H1 (cell line): Measurements from ENCODE around the gene AK5. TPM values are rescaled to one million over a fixed set of nuclear protein-coding genes. Genes with fewer than 3 reads are reported as not detected.

Experiments
- CTCF ChIA-PET: fragments of 300-600 bp; sonication (Branson Sonifier 250); formaldehyde crosslinking; loops from one replicate; lab custom pipeline; 2021; ENCODE audit not compliant: partially characterized antibody; lab: Charles Lee
- POLR2A ChIA-PET: fragments of 300-600 bp; sonication (Branson Sonifier 250); formaldehyde crosslinking; loops from one replicate; lab custom pipeline; 2021; ENCODE audit warnings: inconsistent platforms; ENCODE audit not compliant: partially characterized antibody; lab: Charles Lee
- DNase-seq, 2 experiments: peaks; one replicate each; pipeline versions ENCODE4 v3.0.0 to v3.0.0-alpha.2; 2010 to 2022; ENCODE audit warnings: low spot score in 2 of 2, low read depth in 1 of 2, mixed read lengths in 1 of 2
- FAIRE-seq: peaks from 2 replicates; lab custom pipeline; 2011; peaks lifted over from hg19 to GRCh38; lab: Jason Lieb, UNC
- H2AFZ ChIP-seq: 2 replicates; pipeline ENCODE4 v1.8.1; 2012; ENCODE audit warnings: low read length, inconsistent platforms
- H2AK5ac ChIP-seq: 2 replicates; pipeline ENCODE4 v1.6.1; 2013; ENCODE audit warnings: low read depth, low read length
- H2BK120ac ChIP-seq: replicated peaks from 2 replicates; pipeline ENCODE3; 2013; ENCODE audit warnings: low read depth, low read length, inconsistent platforms
- H2BK12ac ChIP-seq: 2 replicates; pipeline ENCODE4 v1.6.1; 2013; ENCODE audit warnings: low read depth, low read length
- H2BK15ac ChIP-seq: 2 replicates; pipeline ENCODE4 v1.6.1; 2013; ENCODE audit warnings: low read length
- H2BK20ac ChIP-seq: 2 replicates; pipeline ENCODE4 v1.6.1; 2013; ENCODE audit warnings: low read length
- H2BK5ac ChIP-seq: 2 replicates; pipeline ENCODE4 v1.6.1; 2013; ENCODE audit warnings: low read depth, low read length
- H3K14ac ChIP-seq: 2 replicates; pipeline ENCODE4 v1.6.1; 2013; ENCODE audit warnings: inconsistent platforms; ENCODE audit not compliant: insufficient read length
- H3K18ac ChIP-seq: 2 replicates; pipeline ENCODE4 v1.6.1; 2013; ENCODE audit warnings: low read length; ENCODE audit errors: extremely low read depth
- H3K23ac ChIP-seq: 2 replicates; pipeline ENCODE4 v1.6.1; 2013; ENCODE audit warnings: inconsistent platforms; ENCODE audit not compliant: insufficient read length
- H3K23me2 ChIP-seq: 2 replicates; pipeline ENCODE4 v1.6.1; 2013; ENCODE audit warnings: low read depth, low read length
- H3K27ac ChIP-seq: 2 replicates; pipeline ENCODE4 v1.6.1; 2011; ENCODE audit warnings: low read depth, low read length, inconsistent platforms
- H3K27me3 ChIP-seq, 4 experiments: replicated peaks in 1 of 4; 1 replicate in 1 of 4; 2 replicates in 3 of 4; pipeline versions ENCODE4 v1.6.1 to v1.8.1; 2011 to 2013; ENCODE audit warnings: low read length in 3 of 4, mild to moderate bottlenecking in 3 of 4, inconsistent platforms in 2 of 4, mixed read lengths in 2 of 4, moderate library complexity in 1 of 4; ENCODE audit not compliant: control insufficient read depth in 3 of 4, insufficient read depth in 3 of 4; ENCODE audit errors: extremely low read depth in 1 of 4
- H3K36me3 ChIP-seq, 4 experiments: 2 replicates each; pipeline versions ENCODE4 v1.6.1 to v1.8.1; 2011 to 2013; ENCODE audit warnings: mild to moderate bottlenecking in 4 of 4, low read length in 3 of 4, moderate library complexity in 2 of 4, control low read depth in 1 of 4, inconsistent platforms in 1 of 4; ENCODE audit not compliant: insufficient read depth in 4 of 4, control insufficient read depth in 2 of 4
- H3K4ac ChIP-seq: replicated peaks from 2 replicates; pipeline ENCODE3; 2013; ENCODE audit warnings: low read length, low read depth, mixed read lengths, inconsistent platforms; ENCODE audit not compliant: insufficient read length
- H3K4me1 ChIP-seq, 4 experiments: replicated peaks in 1 of 4; 1 replicate in 1 of 4; 2 replicates in 3 of 4; pipeline versions ENCODE4 v1.6.1 to v1.8.1; 2011 to 2013; ENCODE audit warnings: low read length in 3 of 4, inconsistent platforms in 2 of 4, mixed read lengths in 1 of 4; ENCODE audit not compliant: insufficient read depth in 4 of 4, control insufficient read depth in 3 of 4
- H3K4me2 ChIP-seq, 2 experiments: 2 replicates each; pipeline versions ENCODE4 v1.6.1 to v1.8.1; 2011 to 2013; ENCODE audit warnings: low read depth in 2 of 2, low read length in 2 of 2, control low read depth in 1 of 2, inconsistent platforms in 1 of 2, mild to moderate bottlenecking in 1 of 2; ENCODE audit not compliant: insufficient read depth in 1 of 2
- H3K4me3 ChIP-seq, 4 experiments: fragments of 200-600, 300-600 bp in 1 of 4; sonication (generic), shearing (Covaris generic), sonication (Bioruptor Twin) in 1 of 4; 2 replicates each; pipeline versions ENCODE4 v1.5.1 to v1.8.1; 2011 to 2016; ENCODE audit warnings: low read length in 4 of 4, low read depth in 3 of 4, control low read depth in 2 of 4, inconsistent platforms in 2 of 4, mild to moderate bottlenecking in 2 of 4, mixed read lengths in 1 of 4, moderate library complexity in 1 of 4; ENCODE audit not compliant: insufficient read depth in 2 of 4; ENCODE audit errors: extremely low read depth in 1 of 4
- H3K56ac ChIP-seq: replicated peaks from 2 replicates; pipeline ENCODE3; 2013; ENCODE audit warnings: low read depth, mild to moderate bottlenecking, mixed read lengths, low read length, inconsistent platforms; ENCODE audit not compliant: insufficient read length
- H3K79me1 ChIP-seq: 2 replicates; pipeline ENCODE4 v1.6.1; 2013; ENCODE audit warnings: low read depth, low read length, control low read depth
- H3K79me2 ChIP-seq, 2 experiments: 2 replicates each; pipeline versions ENCODE4 v1.6.1 to v1.8.1; 2012 to 2013; ENCODE audit warnings: low read length in 2 of 2, mild to moderate bottlenecking in 2 of 2, inconsistent platforms in 1 of 2; ENCODE audit not compliant: insufficient read depth in 2 of 2, control insufficient read depth in 1 of 2
- H3K9ac ChIP-seq, 4 experiments: replicated peaks in 1 of 4; 1 replicate in 1 of 4; 2 replicates in 3 of 4; pipeline versions ENCODE4 v1.6.1 to v1.8.1; 2011 to 2013; ENCODE audit warnings: low read depth in 3 of 4, low read length in 3 of 4, control low read depth in 2 of 4, mild to moderate bottlenecking in 2 of 4, moderate library complexity in 2 of 4, inconsistent platforms in 1 of 4; ENCODE audit errors: extremely low read depth in 1 of 4
- H3K9me3 ChIP-seq, 2 experiments: 2 replicates each; pipeline versions ENCODE4 v1.6.1 to v1.8.1; 2012 to 2013; ENCODE audit warnings: mild to moderate bottlenecking in 2 of 2, moderate library complexity in 2 of 2, control low read depth in 1 of 2, inconsistent platforms in 1 of 2, low read depth in 1 of 2, low read length in 1 of 2, mixed read lengths in 1 of 2; ENCODE audit not compliant: insufficient read depth in 2 of 2
- H4K20me1 ChIP-seq, 2 experiments: replicated peaks in 1 of 2; 2 replicates each; pipeline versions ENCODE3 to v1.8.1; 2011 to 2013; ENCODE audit warnings: inconsistent platforms in 2 of 2, low read length in 2 of 2, mild to moderate bottlenecking in 1 of 2; ENCODE audit not compliant: insufficient read depth in 2 of 2, control insufficient read depth in 1 of 2
- H4K5ac ChIP-seq: 2 replicates; pipeline ENCODE4 v1.6.1; 2013; ENCODE audit warnings: low read length, low read depth, mixed read lengths, inconsistent platforms; ENCODE audit not compliant: insufficient read length
- H4K8ac ChIP-seq: 2 replicates; pipeline ENCODE4 v1.8.0; 2013; ENCODE audit warnings: mild to moderate bottlenecking, moderate library complexity, low read length, inconsistent platforms; ENCODE audit not compliant: insufficient read depth; ENCODE audit errors: extremely low read depth
- H4K91ac ChIP-seq: replicated peaks from 2 replicates; pipeline ENCODE3; 2013; ENCODE audit warnings: low read length, mixed read lengths, inconsistent platforms; ENCODE audit not compliant: insufficient read length
- CTCF ChIP-seq, 3 experiments: IDR thresholded peaks; 1 replicate in 2 of 3; 2 replicates in 1 of 3; pipeline versions ENCODE4 v1.5.1 to v1.6.1; 2011; ENCODE audit warnings: low read length in 3 of 3, mild to moderate bottlenecking in 3 of 3, inconsistent platforms in 2 of 3, low read depth in 1 of 3, moderate library complexity in 1 of 3; ENCODE audit not compliant: insufficient read depth in 1 of 3; ENCODE audit errors: control extremely low read depth in 1 of 3
- KDM5A ChIP-seq: fragments of 200-600 bp; IDR thresholded peaks from 2 replicates; pipeline ENCODE4 v1.7.1; 2012; ENCODE audit warnings: mild to moderate bottlenecking, low read length, inconsistent platforms, mixed read lengths
- POLR2A ChIP-seq, 2 experiments: IDR thresholded peaks; 1 replicate in 1 of 2; 2 replicates in 1 of 2; pipeline ENCODE4 v1.6.1; 2011; ENCODE audit warnings: low read depth in 2 of 2, low read length in 2 of 2, mild to moderate bottlenecking in 2 of 2; ENCODE audit errors: control extremely low read depth in 1 of 2
- SIX5 ChIP-seq: IDR thresholded peaks from 2 replicates; pipeline ENCODE4 v1.6.1; 2011; ENCODE audit warnings: mild to moderate bottlenecking, low read depth, low read length
- WGBS, 2 experiments: shearing (Covaris generic) in 1 of 2; methylation state at CpG; one replicate each; pipeline versions ENCODE4 v1.1.6 to v1.1.7; 2013 to 2015; ENCODE audit warnings: low lambda C conversion rate in 2 of 2, mixed read lengths in 2 of 2, inconsistent platforms in 1 of 2, low coverage in 1 of 2, missing lambda C conversion rate in 1 of 2; ENCODE audit not compliant: insufficient replicate concordance in 2 of 2, insufficient coverage in 1 of 2, insufficient read length in 1 of 2; ENCODE audit errors: extremely low coverage in 1 of 2, missing lambda C conversion rate in 1 of 2; 5-methylcytosine and 5-hydroxymethylcytosine counted together
- polyA plus RNA-seq, 7 experiments: library from polyadenylated mRNA; depleted of rRNA in 3 of 7; stranded (reverse) in 5 of 7; unstranded in 2 of 7; fragments of >200 nt in 5 of 7; fragments of 200-250 nt in 2 of 7; gene quantifications; 1 replicate in 5 of 7; 2 replicates in 1 of 7; 4 replicates in 1 of 7; pipeline versions ENCODE4 v1.2.1 to v1.2.3, GENCODE V29; 2011 to 2013; ENCODE audit warnings: missing spikeins in 2 of 7, mixed read lengths in 2 of 7
- total RNA-seq: library from RNA; stranded (reverse); fragmentation: NEBNext Ultra II Directional; extraction: Animal tissue kit (Norgen Biotek cat#: 25700); gene quantifications from 2 replicates; pipeline ENCODE4 v1.2.1, GENCODE V29; 2021

AK5 gene
- total and polyA plus RNA-seq, 2 of the 8 experiments (the other 6 are each of a cell fraction or from before 2014, with no cell fraction given), result 2.0 to 7.1 TPM

GRCh38 chr1:77548285-77548684 lies 266.5 kb downstream of the AK5 start:
- Histone ChIP-seq H3K27ac (no peak overlapping the region), H4K91ac (no peak overlapping the region), H2BK5ac (no peak overlapping the region), H3K4me2 (no peak overlapping the region), H3K9ac (no peak overlapping the region), H3K4ac (no peak overlapping the region), H3K27me3 (peaks cover 0 to 1% (median 0%) of the 10 kb centered on the region in 4 experiments; a peak in 1 of 7 replicates), H3K9me3 (no peaks in the 10 kb centered on the region), H3K56ac (no peak overlapping the region), H3K4me3 (no peak overlapping the region), H2BK120ac (no peak overlapping the region), H3K36me3 (no peaks in the 10 kb centered on the region), H4K5ac (no peak overlapping the region), H2AFZ (no peak overlapping the region; the same call in 1 of the 2 replicates), H2BK20ac (no peak overlapping the region), H3K79me2 (no peaks in the 10 kb centered on the region), H4K20me1 (no peaks in the 10 kb centered on the region), H3K79me1 (no peaks in the 10 kb centered on the region), H3K4me1 (no peaks in the 10 kb centered on the region), H4K8ac (no peak overlapping the region), H3K23ac (no peak overlapping the region), H3K14ac (no peak overlapping the region), H2AK5ac (no peak overlapping the region), H3K23me2 (no peaks in the 10 kb centered on the region), H2BK12ac (no peak overlapping the region), H3K18ac (no peak overlapping the region), H2BK15ac (no peak overlapping the region)
- FAIRE-seq (no peak), DNase-seq (no peak)
- ChIA-PET POLR2A (no interaction called here), CTCF (interaction anchor here (1.7 kb wide), 1 partner anchor 15 kb away, joined by 7 read pairs; no protein-coding TSS in a partner anchor)
- TF ChIP-seq CTCF (IDR thresholded peaks at IDR 0.05; ENCODE audit: control extremely low read depth in 1 of 3, insufficient read depth in 1 of 3, low read depth in 1 of 3, low read length in 3 of 3) (no peak), SIX5 (no peak), KDM5A (no peak), POLR2A (IDR thresholded peaks at IDR 0.05; ENCODE audit: control extremely low read depth in 1 of 2, low read depth in 2 of 2, low read length in 2 of 2) (no peak)
- WGBS, 2 experiments, result 94% methylated on average over 3 of the region's 3 CpGs; no CpG with 5 or more reads in 1 of the 2 experiments
